Neural progenitor cell (in vitro differentiated cells): ENCODE results near the gene TRAF1.

Experiments
- CTCF ChIP-seq: fragments of 200-600 bp; sonication (generic); IDR thresholded peaks from 2 replicates; pipeline ENCODE4 v1.5.1; 2017; ENCODE audit warnings: antibody characterized with exemption, mild to moderate bottlenecking
- EZH2 ChIP-seq: fragments of 200-600 bp; sonication (generic); IDR thresholded peaks from 2 replicates; pipeline ENCODE4 v1.6.1; 2017; ENCODE audit warnings: antibody characterized with exemption, mild to moderate bottlenecking, moderate library complexity

- TF ChIP-seq EZH2: no peak
- no peak for TF ChIP-seq CTCF
Observed at GRCh38 chr9:120966013-120966369, 39.4 kb upstream of the TRAF1 start.
